Measurements from ENCODE around the gene AVPI1. TPM values are rescaled to one million over a fixed set of nuclear protein-coding genes. Genes with fewer than 3 reads are reported as not detected.
A peak's percentile ranks its signal among the peaks of the same experiment; 100 is the strongest.

AVPI1 gene, protein sequence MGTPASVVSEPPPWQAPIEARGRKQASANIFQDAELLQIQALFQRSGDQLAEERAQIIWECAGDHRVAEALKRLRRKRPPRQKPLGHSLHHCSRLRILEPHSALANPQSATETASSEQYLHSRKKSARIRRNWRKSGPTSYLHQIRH
- total RNA-seq = 8.9 TPM

DNA sequence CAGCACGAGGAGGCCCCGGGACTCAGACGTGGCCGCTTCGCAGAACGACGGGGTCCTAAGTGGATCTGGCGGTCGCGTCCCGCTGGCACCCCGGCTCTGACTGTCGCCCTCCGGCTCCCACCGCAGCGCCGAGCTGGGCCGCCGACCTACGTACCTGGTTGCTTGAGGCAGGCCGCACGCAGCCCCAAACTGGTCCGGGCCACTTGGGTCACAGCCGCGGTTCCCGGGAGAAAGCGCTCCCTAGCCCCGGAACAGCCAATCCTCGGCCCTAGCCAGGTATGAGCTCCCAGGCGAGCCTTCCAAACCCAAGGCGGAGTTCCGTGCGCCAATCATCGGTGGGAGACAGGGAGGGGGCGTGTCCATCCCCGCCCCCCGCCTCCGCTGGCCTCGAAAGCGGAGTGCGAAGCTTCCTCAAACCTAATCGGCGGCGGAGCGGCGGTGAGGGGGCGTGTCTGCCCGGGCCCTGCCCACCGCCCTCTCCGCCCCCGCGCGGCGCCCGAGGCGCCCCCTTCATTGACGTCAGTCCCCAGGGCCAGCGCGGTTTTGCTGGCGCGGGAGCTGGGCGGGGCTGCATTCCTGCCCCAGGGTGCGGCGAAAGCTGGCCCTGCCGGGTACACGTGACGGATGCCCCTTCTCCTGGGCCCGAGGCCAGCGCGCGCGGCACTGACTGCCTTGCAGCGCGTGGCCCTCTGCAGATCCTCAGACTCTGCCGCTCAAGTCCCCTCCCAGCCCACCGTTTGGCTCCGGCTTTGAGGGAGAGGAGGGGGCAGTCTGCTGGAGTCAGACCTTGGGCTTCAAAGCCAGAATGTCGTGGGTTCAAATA, at the start of gene AVPI1:
TSS of gene AVPI1 (minus strand) at position 280 of the 823 bp plus-strand sequence. CDS start 7,336 bp downstream, outside the sequence.
- peak; percentile 89 to 97 (median 97) for DNase-seq (ENCODE audit: low read depth in 2 of 3, low spot score in 2 of 3)

DNA sequence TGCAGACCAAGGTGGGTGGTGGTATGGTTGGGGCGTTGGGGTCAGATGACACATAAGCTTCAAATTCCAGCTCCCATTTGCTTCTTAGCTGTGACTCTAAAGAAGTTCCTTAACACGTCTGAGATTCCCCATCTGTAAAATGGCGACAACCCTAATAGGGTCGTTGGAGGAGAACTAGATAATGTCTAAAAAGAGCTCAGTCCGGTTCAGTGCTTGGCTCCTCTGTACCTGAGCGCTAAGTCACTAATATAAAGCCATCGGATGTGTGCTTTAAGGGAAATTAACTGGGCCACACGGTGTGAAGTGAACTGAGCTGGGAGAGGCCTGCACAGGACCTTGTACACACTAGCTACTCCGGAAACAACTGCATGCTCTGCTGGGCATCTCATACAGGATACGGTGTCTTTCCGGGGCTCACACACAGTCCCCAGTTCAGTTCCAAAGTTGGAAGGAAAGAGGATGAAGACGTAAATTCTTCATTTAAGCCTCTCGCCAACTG, 49.4 kb upstream of the AVPI1 start:
- DNase-seq (ENCODE audit: low read depth in 2 of 3, low spot score in 2 of 3) = no peak

DNA sequence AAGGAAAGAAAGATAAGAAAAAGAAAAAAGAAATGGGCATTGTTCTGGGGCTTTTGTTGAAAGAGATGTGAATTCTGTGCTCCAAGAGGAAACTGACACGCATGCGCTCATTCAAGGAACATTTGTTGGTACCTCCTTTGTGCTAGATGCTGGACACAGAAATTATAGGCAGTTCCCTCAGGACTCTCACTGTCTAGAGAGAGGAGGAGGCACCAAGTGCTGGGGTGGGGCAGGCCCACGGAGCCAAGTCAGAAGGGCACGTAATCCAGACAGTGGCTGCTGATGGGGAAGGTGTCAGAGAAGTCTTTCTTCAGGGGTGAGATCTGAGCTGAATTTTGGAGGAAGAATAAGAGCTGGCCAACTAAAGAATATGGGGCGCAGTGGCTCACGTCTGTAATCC, 47.0 kb upstream of the AVPI1 start:
- DNase-seq (ENCODE audit: low read depth in 2 of 3, low spot score in 2 of 3) = no peak

DNA sequence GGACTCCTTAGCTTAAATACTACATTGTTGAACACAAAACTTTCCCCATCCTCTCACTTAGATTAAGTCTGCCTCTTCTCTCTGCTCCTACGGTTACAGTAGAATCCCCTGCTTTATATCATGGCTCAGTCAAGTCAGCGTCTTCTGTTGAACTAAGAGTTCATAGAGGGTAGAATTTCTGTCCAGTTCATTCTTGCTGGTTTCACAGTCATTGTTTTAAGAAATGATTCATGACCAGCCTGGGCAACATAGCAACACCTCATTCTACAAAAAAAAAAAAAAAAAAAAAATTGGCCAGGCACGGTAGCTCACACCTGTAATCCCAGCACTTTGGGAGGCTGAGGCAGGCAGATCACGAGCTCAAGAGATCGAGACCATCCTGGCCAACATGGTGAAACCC, 46.2 kb upstream of the AVPI1 start:
- DNase-seq (ENCODE audit: low read depth in 2 of 3, low spot score in 2 of 3) = no peak

DNA sequence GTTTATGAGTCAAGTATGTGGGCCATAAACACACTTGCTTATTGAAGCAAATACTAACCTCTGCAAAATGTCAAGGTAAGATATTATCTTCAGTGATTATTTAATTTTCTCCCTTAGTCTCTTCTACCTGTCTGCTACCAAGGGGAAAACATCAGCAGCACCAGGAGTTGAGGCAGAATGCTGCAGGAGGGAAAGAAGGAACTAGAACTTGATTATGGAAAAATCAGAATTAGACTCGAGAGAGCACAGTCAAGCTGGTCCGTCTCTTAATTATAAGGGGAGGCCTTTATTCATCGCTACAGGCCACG, 45.0 kb upstream of the AVPI1 start:
- no peak for DNase-seq (ENCODE audit: low read depth in 2 of 3, low spot score in 2 of 3)

DNA sequence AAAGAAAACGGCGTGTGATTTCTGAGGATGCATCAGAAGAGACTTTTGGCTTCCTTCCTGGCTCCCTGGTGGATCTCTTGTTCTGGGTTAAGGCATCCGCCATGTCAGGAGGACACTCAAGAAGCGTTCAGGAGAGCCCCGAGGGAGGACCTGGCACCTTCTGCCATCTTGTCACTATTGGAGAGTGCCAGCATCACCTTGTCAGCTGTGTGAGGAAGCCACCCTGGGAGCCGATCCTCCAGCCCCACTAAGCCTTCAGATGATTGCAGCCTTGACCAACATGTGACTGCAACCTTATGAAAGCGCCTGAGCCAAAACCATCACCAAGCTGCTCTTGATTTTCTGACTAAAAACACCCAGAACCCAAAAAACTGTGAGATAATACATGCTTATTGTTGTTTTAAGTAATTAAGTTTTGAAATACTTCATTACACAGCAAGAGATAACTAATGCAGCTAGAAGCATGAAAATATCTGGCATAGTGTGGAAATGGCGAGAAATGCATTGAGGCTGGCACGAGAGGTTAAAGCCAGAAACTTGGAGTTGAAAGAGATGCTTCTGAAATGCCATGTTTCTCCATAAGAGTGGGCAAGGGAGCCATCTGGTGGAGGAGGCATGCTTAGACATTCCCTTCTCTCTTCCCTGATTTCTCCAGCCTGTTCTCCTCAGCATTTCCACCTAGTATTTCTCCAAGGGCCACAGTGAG, 44.5 kb upstream of the AVPI1 start:
- DNase-seq (ENCODE audit: low read depth in 2 of 3, low spot score in 2 of 3) = peak; percentile 34 to 78 (median 61)

DNA sequence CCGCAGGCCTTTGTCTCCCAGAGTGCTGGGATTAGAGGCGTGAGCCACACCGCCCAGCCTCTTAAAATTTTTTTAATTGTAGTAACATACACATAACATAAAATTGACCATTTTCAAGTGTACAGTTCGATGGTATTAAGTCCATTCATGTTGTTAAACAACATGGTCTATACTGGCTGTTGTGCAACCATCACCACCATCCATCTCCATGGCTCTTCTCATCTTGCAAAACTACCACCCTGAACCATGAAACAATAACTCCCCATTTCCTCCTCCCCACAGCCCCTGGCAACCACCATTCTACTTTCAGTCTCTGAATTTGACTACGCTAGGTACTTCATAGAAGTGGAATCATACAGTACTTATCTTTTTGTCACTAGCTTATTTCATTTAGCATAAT, 42.0 kb upstream of the AVPI1 start:
- no peak for DNase-seq (ENCODE audit: low read depth in 2 of 3, low spot score in 2 of 3)

DNA sequence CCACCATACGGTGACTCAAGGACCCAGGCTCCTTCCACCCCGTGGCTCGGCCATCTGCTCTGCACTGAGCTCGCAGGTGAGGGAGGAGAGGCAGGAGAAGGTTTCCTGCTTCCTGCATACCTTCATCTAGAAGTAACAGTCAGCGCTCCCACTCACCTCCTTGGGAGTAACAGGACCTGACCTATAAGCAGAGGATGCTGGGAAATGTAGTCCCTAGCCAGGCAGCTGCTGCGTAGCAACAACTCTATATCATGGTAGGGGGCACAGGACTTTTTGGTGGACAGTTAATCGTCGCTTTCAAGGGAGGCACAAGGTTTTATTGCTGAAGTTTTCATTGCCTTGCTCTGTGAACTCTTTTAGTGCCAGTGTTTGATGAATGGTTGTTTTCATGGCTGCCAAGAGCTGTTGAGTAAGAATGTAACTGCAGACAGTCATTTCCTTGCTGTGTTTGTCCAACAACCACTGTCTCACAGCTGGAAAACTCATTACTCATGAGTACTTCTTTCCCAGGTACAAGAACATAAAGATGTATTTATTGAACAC, 39.7 kb upstream of the AVPI1 start:
- DNase-seq (ENCODE audit: low read depth in 2 of 3, low spot score in 2 of 3) = no peak

DNA sequence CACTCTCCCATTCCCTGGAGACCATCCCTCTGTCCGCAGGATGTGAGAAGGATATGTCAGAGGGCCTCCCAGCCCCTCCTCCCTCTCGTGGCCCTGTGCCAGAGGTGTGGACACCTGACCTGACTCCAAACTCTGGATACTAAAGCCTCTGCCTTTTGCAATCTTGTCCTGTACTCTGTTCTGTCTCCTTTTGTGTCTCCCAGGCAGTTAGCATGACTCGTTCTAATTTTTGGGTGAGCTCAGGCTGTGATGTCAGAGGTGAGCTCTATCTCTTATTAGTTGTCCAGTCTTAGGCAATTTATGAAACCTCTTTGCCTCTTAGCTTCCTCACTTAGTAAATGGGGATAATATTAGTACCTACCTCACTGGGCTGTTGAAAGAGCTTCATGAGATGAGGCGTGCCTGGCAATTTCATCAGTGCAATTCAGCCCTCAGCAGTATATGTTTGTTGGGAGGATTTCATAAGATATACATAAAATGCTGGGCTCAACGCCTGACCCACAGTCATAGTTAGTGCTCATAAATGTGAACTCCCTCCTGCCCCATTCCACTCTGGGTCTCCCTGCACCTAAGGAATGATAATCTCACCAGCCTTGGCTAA, 37.4 kb upstream of the AVPI1 start:
- DNase-seq (ENCODE audit: low read depth in 2 of 3, low spot score in 2 of 3) = no peak

DNA sequence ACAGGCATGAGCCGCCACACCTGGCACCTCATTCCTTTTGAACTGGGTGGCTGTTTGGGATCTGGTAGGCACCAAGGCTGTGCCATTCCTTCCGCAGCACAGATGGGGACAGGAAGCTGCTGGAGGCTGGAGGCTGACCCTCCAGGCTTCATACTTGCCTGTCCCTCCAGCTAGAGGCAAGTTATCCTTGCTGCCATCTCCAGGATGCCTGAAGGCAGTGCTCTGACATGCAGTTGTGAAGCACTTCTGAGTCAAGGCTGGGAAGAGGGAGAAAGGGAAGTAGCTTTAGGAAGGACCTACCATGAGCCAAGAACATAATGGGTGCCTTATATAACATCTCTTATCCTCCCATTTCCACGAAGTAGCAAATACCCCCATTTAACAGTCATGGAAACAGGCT, 36.0 kb upstream of the AVPI1 start:
- DNase-seq (ENCODE audit: low read depth in 2 of 3, low spot score in 2 of 3) = no peak

DNA sequence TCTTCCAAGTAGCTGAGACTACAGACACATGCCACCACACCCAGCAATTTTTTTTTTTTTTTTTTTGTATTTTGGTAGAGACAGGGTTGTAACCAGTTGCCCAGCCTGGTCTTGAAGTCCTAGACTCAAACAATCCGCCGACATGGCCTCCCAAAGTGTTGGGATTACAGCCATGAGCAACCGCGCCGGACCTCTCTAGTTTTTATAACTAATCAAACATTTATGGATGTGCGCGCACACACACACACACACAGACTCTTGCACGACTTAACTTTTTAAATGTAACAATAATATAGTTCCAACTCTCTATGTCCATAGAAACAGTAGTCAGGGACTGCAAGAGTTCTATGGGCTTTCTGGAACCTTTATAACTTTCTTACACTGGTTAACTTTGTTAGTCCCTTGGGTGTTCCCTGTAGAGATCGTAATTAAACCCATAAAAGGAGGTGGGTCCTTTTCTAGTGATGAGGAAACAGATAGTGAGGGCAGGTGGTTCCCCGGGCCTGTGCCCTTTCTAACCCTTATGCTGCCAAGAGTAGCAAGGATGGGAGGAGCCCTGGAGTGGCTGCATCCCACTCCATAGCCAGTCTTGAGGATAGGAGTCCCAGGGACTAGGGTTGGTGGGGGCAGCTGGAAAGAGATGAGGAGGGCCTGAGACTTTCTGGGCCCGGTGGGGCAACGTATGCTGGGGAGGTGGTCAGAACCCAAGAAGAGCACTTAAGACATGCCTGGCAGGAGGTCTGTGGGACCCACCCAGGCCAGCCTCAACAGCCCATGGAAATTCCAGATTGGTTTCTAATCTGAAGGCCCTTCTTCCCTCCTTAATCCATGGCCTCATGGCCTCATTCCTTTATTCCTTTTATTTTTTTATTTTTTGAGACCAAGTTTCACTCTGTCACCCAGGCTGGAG, 35.1 kb upstream of the AVPI1 start:
- DNase-seq (ENCODE audit: low read depth in 2 of 3, low spot score in 2 of 3) = no peak

DNA sequence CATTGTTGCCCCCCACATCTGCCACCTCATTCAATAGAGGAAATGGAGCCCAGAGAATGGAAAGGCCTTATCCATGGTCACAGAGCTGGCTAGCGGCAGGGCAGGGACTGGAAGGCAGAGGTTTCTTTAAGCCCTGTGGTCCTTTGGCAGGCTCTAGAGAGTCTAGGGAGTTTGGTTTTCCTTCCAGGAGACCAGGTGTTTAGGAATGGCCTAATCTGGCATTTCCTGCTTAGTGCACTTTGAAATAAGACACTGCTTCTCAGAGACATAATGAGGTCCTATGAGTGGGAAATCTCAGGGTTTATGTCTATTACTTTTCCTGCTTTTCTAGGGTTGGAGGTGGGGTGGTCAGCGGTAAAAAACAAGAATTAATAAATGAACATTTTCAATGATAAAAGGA, 32.6 kb upstream of the AVPI1 start:
- DNase-seq (ENCODE audit: low read depth in 2 of 3, low spot score in 2 of 3) = no peak

DNA sequence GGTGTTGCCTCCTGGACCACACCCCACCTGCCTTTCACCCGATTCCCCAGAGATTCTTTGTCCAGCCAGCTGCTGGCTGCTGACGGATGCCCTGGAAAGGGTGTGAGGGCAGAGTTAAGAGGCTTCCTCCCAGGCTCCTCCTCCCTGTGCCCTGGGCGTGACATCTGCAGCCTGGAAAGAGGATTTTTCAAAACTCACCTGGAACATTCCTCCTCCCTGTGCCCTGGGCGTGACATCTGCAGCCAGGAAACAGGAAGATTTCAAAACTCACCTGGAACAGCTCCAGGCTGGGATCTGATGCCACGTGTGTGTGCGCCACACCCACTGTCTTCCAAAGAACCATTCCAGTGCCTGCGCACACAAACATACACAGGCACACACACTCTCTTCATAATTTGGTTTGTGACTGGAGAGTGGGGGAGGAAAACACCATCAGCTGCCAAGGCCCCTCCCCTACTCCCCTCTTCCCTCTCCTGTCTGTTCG, 31.7 kb upstream of the AVPI1 start:
- DNase-seq (ENCODE audit: low read depth in 2 of 3, low spot score in 2 of 3) = no peak

DNA sequence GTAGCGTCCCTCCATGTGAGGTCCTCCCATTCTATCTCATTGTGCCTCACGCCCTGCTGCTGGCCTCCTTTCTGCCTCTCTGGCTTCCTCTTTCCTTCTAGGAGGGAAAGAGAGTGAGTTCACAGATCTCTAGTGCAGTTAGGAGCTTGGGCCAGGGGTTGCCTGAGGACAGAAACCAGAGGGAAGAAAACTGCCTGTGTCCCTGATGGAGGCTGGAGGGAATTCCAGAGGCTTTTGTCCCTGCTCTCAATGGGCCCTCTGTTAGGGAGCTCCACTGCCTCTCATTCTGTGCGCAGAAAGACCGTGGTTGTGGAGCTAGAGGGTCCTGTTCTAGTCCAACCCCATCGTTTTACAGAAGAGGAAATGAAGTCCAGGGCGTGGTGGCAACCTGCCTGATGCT, 31.1 kb upstream of the AVPI1 start:
- no peak for DNase-seq (ENCODE audit: low read depth in 2 of 3, low spot score in 2 of 3)

DNA sequence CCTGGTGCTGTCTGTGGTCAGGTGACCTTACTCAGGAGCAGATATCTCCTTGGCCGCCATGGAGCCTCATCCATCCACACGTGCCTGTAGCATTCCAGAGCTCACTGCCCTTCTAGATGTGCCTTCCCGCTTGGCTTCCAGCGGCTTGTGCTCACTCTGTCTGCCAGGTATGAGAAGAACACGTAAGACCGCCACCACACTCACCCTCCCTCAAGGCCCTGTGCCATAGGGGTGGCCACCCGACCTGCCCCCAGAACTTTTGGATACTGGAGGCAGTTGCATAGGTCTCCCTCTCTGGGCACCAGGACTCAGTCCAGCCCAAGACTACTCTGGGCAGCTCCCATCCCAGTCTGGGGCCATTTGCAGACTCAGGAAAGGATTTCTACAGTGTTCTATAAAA, 30.6 kb upstream of the AVPI1 start:
- DNase-seq (ENCODE audit: low read depth in 2 of 3, low spot score in 2 of 3) = no peak

DNA sequence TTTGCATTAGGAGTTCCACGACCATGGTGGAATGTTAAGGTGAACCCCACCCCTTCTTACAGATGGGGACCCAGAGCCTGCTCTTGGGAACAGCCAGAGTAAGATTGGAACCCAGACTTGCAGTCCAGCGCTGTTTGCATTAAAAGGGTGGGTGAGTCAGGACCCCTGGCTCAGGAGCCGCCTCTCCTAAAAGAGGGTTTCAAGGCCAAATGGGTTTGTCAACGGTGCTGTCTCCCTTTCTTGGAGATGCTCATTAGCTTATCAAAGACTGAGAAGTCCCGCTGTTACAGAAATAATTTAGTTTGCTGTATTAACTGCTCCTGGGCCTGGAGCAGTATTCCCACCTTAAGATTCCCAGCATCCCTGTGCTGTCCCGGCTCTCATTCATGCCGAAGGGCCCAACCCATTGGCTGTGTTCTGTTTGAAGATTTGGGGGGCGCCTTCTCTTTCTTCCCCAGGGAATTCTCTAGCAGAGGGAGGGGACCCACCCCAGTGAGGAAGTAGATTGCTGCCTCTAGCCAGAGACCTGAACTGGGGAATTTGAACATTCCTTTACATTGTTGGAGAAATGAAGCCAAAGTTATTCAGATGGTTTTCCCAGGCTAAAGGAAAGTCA, 28.3 kb upstream of the AVPI1 start:
- DNase-seq (ENCODE audit: low read depth in 2 of 3, low spot score in 2 of 3) = no peak

DNA sequence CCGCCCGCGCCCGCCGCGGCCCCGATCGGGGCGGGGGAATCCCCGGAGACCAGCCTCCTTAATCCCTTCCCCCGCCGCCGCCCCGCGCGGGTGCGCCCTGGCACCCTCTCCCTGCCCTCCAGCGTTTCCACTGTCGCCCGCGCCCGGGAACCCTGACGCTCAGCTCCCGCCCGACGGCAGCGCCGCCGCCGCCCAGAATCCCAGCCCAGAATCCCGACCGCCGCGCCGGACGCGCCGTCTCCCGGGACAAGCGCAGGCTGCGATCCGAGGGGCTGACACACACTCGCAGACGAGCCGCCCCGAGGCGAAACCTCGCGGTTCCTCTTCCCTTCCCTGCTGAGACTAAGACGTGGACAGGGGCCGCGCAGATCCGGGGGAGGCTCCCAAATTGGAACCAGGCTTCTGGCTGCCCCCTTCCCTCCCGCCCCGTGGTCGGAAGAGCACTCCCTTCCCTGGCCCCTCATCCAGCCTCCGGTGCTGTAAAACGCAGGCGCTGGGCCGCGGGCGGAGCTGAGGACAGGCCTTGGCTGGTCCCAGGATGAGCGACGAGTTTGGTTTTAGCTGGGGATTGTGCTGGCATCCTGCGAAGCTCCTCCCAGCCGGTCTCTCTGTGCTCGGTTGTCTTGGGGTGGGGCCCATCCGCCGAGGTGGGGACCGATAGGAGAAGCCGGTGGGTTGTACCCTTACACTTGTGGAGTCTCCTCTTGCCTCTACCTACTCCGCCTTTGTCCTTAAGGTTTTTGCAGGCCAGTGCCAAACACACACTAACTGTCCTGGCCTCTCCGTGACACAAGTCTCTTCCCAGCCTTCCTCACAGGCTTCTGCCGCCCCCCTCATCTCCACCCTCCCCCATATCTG, 27.6 kb upstream of the AVPI1 start:
- peak in 2 of 3 donors; percentile 57 to 63 for DNase-seq (ENCODE audit: low read depth in 2 of 3, low spot score in 2 of 3)

DNA sequence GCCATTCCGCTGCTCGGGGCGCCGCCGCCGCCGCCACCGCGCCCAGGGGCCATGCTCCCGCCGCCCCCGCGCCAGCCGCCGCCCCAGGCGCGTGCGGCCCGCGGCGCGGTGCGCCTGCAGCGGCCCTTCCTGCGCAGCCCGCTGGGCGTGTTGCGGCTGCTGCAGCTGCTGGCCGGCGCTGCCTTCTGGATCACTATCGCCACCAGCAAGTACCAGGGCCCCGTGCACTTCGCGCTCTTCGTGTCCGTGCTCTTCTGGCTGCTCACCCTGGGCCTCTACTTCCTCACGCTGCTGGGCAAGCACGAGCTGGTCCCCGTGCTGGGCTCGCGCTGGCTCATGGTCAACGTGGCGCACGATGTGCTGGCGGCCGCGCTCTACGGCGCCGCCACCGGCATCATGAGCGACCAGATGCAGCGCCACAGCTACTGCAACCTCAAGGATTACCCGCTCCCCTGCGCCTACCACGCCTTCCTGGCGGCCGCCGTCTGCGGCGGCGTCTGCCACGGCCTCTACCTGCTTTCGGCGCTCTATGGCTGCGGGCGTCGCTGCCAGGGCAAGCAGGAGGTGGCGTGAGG, 26.9 kb upstream of the AVPI1 start:
- peak; percentile 49 to 74 (median 64) for DNase-seq (ENCODE audit: low read depth in 2 of 3, low spot score in 2 of 3)

Measured in hematopoietic multipotent progenitor cell (in vitro differentiated cells).